Peyer's patch (tissue), 4 donors: ENCODE measurements around the gene SLC9A5.

Source experiments
- CTCF ChIP-seq, 6 experiments: fragments of 450-650 bp in 4 of 6; fragments of 200-600 bp in 2 of 6; sonication (generic) in 1 of 6; IDR thresholded peaks; one replicate each; pipeline ENCODE4 v1.5.1; 2017 to 2019; ENCODE audit warnings: antibody characterized with exemption in 6 of 6, mild to moderate bottlenecking in 3 of 6, moderate library complexity in 1 of 6
- POLR2A ChIP-seq, 2 donors: fragments of 450-650 bp; IDR thresholded peaks; one replicate each; pipeline ENCODE4 v1.5.1; 2017; ENCODE audit warnings: antibody characterized with exemption in 2 of 2, mild to moderate bottlenecking in 2 of 2, moderate library complexity in 2 of 2

DNA sequence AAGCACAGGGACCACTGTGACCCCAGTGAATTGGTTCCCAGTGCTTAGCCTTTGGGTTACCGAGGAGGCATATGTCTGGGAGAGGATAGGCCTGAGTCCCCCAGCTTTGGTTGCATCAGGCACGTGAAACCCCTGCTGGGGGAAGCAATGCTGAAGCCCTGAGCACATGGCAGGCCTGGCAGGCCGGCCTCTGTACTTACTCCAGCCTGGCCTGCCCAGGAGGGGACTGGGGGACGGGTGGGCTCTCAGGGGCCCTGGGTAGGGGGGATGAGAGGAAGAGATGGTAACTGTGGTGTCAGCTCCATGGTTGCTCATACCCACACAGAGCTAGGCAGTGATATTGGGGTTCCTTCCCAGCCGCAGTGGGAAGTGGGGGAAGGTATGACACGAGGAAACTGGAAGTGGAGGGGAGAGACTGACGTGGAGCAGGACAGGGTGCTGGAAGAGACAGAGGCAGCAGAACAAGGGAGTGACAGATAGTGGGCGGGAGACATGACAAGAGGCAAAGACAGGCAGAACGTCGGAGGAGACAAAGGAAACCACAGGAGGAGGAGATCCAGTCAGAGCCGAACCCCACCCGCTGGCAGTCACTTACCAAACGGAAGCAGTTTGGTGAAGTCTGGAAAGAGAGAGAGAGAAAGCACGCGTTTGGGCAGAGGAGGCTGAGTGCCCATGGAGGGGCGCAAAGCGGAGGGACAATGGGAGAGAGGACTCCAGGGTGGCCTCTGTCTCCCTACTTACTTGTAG lies 12.8 kb upstream of the SLC9A5 start:
- no peak for TF ChIP-seq CTCF (IDR thresholded peaks at IDR 0.05)
- TF ChIP-seq POLR2A (IDR thresholded peaks at IDR 0.05): no peak
